Measurements from ENCODE around the gene SLC46A1.

SLC46A1 gene

DNA sequence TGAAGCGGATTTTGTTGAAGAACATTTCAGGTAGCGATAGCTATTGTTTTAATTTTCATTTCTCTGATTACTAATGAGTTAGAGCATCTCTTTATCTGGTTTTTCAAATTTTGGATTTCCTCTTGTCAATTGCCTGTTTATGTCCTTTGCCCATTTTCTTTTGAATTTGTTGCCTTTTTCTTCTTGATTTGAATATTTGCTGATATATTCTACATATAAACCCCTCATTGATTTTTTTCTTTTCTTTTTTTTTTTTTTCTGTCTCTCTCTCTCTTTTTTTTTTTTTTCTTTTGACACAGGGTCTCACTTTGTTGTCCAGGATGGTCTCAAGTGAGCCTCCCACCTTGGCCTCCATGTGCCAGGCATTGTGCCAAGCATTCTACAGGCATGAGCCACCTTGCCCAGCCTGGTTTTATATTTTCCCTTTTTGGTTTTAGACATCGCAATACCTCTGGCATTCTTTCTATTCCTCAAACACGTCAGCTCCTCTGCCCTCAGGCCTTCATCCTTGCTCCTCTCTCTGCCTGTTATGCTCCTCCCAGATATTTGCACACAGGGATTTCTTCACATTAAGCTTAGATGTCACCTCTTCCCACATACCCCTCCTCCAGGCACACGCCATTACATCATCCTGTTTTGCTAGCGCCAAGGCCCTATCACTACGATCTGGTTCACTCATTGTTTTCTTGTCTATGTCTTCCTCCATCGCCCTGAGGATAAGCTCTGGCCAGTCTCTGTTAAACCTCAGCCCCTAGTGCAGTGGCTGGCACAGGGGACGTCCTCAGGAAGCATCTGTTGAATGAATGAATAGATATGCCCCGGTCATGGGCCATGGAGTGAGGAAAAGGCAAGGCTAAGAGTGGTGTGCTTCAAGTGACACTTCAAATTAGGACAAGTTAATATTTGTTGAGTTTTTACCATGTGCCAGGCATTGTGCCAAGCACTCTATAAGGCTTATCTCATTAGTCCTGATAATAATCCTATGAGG, 25.9 kb downstream of the SLC46A1 start:
- FAIRE-seq: no peak

DNA sequence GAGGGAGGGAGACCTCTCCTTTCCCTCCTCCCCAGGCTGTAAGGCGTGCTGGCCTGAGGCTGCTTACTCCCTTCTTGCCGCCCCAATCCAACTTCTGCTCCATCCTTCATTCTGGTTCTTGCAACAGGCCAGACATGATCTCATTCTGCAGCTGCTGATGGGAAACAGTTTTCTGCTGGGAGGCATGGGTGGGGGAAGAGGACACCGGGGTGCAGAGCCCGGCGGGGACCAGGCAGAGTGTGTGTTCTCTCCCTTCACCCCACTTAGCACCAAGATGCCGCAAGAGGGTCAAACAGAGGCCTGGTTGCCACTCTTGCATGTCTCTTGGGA, 33.1 kb downstream of the SLC46A1 start:
- FAIRE-seq: no peak

DNA sequence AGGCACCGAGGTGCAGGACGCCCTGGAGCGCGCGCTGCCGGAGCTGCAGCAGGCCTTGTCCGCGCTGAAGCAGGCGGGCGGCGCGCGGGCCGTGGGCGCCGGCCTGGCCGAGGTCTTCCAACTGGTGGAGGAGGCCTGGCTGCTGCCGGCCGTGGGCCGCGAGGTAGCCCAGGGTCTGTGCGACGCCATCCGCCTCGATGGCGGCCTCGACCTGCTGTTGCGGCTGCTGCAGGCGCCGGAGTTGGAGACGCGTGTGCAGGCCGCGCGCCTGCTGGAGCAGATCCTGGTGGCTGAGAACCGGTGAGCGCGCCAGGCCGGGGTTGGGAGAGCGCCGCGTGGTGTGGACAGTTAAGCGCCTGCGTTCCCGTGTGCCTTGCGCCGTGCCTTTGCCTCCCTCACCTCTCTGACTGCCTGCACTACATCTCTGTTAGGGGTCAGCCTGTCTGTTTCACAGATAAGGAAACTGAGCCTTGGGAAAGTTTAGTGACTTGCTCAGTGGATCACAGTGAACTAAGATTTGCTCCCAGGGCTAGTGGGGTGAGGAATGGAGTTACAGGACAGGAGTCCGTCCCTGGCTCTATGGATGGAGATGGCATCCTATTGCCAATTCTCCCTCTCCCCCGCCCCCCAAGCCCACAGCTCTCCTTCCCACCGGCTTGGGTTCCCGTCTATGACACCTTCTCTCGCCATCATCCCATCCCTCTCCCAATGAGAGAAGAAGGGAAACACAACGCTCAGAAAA, 33.6 kb downstream of the SLC46A1 start:
- no peak for FAIRE-seq

DNA sequence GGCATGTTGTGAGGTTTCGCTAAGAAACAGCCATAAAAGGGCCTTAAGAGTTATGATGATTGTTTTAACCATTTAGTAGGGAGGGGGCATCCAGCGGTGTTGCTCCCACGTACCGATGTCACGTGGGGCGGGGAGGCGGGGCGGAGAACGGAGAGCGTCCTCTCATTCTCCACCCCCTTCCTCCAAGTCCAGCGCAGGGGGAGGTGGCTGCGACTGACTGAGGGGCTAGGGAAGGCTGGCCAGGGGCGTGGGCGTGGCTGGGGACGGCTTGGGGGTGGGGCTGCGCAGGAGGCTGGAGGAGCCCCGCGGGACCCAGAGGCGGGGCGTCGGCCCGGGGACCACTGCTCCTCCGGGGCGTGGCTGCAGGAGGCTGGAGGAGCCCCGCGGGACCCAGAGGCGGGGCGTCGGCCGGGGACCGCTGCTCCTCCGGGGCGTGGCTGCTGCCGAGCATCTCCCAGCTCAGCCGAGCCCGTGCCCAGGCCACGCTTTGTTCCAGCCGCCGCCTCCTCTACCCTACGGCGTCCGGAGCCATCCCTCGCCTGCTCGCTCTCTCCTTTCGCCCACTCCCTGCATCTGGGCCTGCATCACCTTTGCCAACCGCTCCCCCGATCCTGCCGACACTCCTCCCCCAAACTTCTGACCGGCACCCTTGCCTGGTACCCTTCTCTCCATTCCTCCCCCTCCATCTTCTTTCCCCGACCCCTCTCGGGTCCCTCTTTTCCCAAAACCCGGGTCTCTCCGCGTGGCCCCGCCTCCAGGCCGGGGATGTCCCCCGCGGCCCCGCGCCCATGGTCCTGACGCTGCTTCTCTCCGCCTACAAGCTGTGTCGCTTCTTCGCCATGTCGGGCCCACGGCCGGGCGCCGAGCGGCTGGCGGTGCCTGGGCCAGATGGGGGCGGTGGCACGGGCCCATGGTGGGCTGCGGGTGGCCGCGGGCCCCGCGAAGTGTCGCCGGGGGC, 34.5 kb downstream of the SLC46A1 start, which contains the start of gene SARM1:
Gene SARM1 (plus strand): TSS at position 450 of the 958 bp plus-strand sequence. CDS start 339 bp downstream, at position 789.
- peak; percentile 62 for FAIRE-seq

GRCh38 chr17:28370744-28371103, 35.3 kb downstream of the SLC46A1 start:
- no peak for FAIRE-seq

DNA sequence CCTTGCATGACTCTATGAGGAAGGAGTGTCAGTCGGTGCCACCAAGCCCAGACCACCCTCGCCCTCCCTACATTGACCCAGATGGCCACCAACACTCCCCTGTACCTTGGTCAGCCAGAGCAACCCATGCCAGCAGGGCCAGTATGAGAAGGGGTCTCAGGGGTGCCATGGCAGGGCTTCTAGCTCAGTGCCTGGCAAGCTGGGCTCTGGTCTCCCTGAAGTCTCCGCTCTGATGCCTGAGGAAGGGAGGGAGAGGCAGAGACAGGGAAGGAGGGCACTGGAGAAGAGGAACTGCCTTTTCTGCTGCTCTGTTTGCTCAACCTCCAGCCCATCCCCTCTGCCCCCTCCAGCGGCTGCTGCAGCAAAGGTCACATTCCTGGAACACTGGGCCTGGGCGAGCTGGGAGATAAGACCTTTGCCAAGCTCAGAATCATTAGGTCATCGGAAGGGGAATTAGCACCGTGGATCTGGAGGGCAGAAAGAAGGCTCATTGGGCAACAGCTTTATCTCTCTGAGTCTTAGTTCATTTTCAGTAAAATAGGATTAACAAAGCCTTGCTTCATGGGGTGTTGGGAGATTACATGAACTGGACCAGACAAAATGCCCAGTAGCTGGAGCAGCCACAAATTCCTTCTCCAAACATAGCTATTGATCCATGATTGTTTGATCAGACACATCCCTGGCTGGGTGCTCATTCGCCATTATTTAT, 35.8 kb downstream of the SLC46A1 start, which contains the start of gene VTN:
Gene VTN (minus strand): TSS at position 273 of the 709 bp plus-strand sequence. CDS start 104 bp downstream, at position 169.
- FAIRE-seq: no peak

DNA sequence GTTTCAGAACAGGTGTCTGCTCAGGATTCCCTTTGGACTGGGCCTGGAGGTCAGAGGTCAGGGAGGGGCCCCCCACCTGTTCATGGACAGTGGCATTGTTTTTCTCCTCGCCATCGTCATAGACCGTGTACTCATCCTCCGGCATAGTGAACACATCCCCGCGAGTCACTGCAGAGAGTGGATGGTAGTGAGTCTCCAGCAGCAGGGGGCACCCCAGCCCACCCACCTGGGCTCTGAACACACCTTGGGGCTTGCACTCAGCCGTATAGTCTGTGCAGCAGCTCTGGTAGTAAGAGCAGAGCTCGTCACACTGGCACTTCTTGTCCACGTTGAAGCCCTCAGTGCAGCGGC, 36.4 kb downstream of the SLC46A1 start:
- FAIRE-seq: no peak

DNA sequence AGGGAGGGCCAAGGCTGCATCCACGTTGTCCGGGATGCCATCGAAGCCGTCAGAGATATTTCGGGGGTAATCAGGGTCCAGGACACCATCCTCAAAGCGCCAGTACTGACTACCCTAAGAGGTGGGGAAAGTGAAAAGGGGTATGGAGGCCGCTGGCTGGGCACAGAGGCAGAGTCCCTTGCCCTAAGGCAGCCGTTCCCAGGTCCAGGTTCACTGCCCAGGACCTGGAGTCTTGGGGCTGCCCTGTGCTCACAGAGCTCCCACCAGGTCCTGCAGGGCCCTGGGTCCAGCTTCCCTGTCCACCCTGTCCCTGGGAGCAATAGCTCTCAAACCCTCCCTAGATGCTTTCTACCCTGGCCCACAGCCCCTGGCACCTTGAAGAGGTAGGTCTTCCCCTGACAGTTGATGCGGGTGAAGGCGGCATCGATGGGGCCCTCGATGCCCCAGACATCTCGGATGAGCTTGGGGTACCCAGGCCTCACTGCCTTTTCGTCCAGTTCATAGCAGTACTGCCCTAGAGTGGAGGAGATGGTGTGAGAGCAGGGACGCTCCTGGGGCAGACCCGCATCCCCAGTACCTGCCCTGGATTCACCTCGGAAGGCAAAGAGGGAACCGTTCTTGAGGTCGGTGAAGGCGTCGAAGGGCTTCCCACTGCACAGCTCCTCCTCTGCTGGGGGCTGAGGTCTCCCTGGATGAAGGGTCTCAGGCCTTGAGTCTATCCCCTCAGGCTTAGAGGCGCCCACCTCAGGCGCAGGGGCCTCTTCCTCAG, 36.9 kb downstream of the SLC46A1 start:
- FAIRE-seq: no peak

DNA sequence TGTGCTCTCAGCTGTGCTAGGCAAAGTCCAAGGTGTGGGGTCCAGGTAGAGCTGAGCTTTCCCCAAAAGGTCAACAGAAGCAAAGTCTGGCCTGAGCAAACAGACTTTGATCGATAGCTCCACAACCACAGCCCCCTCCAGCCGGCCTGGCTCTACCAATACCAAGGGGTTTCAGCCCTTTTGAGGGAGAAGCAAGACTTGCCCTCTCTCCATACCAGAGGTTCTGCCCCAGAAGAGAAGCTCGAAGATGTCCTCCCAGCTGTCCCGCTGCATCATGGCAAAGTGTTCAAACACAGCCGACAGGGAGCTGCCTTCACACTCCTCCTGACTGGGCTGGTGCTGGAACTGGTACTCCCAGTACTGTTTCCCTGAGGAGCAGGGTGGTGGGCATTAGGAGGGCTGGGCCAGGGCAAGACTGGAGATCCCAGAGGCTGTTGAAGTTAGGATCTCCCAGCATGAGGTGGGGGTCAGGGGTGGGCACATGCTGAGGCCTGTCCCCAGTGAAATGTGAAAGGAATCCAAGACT, 37.6 kb downstream of the SLC46A1 start:
- no peak for FAIRE-seq

DNA sequence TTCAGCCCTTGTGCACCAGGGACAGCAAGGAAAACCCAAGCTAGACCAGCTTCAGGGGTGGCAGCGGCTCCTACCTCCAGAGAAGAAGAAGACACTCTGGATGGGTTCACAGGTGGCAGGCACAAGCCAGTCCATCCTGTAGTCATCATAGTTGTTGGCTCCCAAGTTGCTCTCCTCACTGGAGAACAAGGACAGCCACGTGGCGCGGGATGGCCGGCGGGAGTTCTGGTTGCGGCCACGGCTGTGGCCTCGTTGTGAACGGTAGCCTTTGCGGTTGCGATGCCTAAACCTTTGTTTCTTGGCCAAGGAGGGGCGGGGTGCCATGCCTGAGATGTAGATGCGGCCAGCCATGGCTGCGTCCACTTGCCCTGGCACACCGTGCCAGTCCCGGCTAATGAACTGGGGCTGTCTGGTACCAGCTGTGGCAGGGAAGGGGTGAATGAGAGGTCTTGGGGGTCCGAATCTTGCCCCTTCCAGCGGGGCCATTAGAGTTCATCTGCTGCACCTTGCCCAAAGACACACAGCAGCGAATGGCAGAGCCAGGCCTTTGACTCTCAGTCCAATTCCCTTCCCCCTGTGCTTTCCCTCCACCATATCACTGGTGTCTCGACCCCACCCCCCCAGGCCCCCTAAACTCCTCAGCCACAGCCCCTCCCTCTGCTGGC, 38.2 kb downstream of the SLC46A1 start:
- FAIRE-seq: no peak

DNA sequence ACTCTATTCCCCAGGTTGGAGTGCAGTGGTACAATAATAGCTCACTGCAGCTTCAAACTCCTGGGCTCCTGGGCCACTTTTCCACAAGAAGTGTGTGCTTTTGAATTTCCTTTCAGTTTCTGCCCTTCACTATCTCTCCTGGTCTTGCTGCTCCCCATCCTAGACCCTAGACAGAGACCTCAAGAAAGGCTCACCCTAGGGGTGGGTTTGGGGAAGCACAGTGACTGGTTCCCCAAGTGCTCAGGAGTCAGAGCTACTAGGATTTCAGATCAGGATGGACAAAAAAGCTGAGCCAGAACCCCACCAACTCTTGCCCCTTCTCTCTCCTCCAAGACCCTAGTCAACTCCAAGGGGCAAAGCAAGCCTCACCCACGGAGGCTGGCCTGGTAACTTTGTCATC, 39.4 kb downstream of the SLC46A1 start:
- FAIRE-seq: no peak

GRCh38 chr17:28365487-28365886, 40.5 kb downstream of the SLC46A1 start:
- no peak for FAIRE-seq

- FAIRE-seq: no peak
These were observed 41.2 kb downstream of the SLC46A1 start, which contains the start of gene SEBOX for GRCh38 chr17:28364665-28365363. SEBOX (minus strand) TSS chr17:28365199; CDS start chr17:28365151, 48 bp downstream.

DNA sequence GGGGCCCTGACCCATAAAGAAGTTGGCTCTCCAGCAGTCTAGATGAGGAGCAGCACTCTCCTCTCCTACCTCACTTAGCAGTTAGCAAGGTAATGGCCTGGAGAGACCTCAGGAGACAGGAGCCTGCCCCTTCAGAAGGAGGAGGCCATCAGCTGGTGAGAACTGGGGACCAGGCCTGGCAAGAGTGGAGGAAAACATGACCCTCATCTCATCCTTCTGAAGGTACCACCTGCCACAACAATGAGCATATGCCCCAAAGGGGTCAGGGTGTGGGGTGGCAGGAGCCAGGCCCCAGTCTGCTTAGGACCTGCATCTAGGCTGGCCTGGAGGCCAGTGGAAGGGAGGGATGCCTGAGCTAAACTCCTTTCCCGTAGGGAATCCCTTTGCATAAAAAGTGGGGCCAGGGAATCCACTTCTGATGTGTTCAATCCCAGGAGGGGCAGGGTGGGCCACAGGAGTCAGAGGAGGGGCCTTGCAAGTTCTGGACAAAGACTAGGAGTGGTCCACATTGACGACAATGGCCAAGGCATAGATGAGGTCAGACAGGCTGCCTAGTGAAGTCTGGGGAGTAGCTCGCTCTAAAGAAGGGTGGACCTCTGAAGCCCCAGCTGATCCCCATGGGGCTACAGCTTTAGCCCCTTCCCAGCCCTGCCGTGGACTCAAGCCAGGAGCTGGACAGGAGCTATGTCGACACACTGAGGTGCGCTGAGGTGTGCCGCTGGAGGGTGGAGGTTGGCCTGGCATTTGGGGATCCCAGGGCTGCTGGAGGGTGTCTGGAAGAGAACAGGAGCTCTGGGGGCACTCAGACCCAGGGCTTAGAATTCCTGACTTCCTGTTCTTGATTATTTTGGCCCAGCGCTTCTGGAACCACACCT, 42.0 kb downstream of the SLC46A1 start:
- FAIRE-seq: no peak

DNA sequence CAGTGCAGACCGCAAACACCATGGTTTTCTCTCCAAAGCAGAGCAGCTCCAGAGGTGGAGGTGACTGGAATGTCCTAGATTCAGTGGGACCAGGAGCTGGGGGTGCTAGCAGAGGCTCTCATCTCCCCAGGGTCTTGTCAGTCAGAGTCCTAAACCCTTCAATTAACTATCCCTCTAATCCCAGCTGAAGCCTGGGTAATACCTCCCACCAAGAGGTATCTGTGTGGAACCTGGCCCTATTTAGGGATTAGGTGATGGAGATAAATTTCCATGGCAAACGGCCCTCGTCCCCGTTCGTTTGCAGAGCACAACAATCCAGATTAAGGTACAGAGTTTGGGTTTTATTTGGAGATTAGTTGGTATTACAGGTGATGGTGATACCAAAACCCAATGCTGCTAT, 42.8 kb downstream of the SLC46A1 start:
- FAIRE-seq: no peak

DNA sequence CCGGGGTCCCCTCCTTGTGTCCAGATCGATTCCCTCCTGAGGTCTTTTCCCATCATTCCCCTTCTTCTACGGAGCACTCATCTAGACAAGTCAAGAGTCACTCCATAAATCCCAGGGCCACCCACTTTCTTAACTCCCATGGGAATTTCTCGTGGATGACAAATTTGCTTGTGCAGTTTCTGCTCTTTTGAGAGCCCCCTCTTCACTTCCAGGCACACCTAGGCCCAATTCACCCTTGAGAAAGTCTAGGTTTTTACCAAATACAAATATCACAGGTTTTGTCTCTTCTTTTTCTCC, 48.2 kb downstream of the SLC46A1 start:
- no peak for FAIRE-seq

DNA sequence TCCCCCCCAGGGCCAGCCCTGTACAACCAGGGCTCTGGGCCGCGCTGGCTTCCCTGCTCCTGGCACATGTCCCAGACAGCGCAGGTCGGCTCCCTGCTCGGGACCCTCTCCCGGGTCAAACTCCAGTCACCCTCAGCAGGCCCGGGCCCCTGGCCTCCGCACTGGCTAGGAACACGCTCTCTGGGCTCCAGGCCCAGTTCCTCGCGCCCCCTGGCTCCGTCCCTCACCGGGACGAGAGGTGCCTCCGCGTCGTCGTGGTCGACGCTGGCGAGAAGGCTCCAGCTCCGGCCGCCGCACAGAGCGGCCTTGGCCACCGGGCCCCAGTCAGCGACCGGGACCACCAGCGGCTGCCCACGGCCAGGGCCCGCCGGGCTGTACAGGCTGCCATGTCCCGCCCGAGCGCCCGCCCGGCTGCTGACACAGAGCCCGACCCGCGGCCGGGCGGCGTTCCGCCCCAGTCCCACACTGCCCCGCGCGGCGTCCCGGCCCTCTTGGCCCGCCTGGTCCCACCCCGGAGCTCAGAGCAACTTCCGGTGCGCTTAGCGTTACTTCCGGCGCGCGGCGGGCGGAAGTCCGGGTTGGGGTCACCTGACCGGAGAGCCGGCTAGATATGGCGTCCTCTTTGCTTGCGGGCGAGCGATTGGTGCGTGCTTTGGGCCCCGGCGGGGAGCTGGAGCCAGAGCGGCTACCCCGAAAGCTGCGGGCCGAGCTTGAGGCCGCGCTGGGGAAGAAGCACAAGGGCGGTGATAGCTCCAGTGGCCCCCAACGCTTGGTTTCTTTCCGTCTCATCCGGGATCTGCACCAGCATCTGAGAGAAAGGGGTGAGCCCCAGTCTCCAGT, 48.7 kb downstream of the SLC46A1 start, which contains the start of gene POLDIP2:
Gene POLDIP2 (minus strand): TSS at position 467 of the 840 bp plus-strand sequence. CDS start 79 bp downstream, at position 388.
- no peak for FAIRE-seq

DNA sequence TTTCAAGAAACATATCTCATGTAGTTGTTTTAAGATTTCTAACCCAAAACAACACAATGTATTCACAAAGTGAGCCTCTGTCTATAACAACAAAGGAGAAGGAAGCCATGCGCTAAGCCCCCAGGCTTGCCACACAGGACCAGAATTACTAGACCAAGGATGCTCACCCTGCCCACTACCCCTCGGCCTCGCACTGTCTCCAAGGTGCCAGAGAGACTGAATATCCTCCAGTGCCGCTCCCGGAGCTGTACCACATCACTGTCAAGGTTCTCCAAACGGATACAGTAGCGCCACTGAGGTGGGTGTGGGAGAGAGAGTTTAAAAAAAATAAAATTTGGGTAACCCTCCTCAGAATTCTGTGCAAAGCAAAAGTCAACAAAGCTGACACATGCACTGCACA, 55.7 kb downstream of the SLC46A1 start:
- no peak for FAIRE-seq
